SU-DHL-6 (cell line): ENCODE results near the gene GID4.

Source experiments
- H2AFZ ChIP-seq: fragments of 200-600 bp; sonication (generic); 2 replicates; pipeline ENCODE4 v1.6.1; 2014; ENCODE audit warnings: low read depth, mild to moderate bottlenecking, moderate library complexity, mixed read lengths, antibody characterized with exemption, low read length; ENCODE audit not compliant: severe bottlenecking
- H3F3A ChIP-seq: fragments of 200-600 bp; shearing (Covaris generic); 2 replicates; pipeline ENCODE4 v1.6.0; 2016; ENCODE audit warnings: antibody characterized with exemption, mild to moderate bottlenecking; ENCODE audit not compliant: insufficient read depth
- H3K27ac ChIP-seq: fragments of 200-600 bp; sonication (generic); 2 replicates; pipeline ENCODE4 v1.5.1; 2016; ENCODE audit warnings: low read depth, mild to moderate bottlenecking, low read length, moderate library complexity, mixed read lengths
- H3K27me3 ChIP-seq: fragments of 200-600 bp; sonication (generic), shearing (Covaris generic); 2 replicates; pipeline ENCODE4 v1.6.0; 2014; ENCODE audit warnings: mild to moderate bottlenecking, low read length
- H3K36me3 ChIP-seq: fragments of 200-600 bp; sonication (generic); 2 replicates; pipeline ENCODE4 v1.6.1; 2014; ENCODE audit warnings: mild to moderate bottlenecking, low read length, mixed read lengths
- H3K4me2 ChIP-seq: fragments of 300-600, 200-600 bp; shearing (Covaris generic), sonication (generic); 2 replicates; pipeline ENCODE4 v1.6.0; 2014; ENCODE audit warnings: low read length, low read depth, mild to moderate bottlenecking; ENCODE audit not compliant: poor library complexity, severe bottlenecking
- H3K4me3 ChIP-seq: fragments of 200-600 bp; sonication (generic); 2 replicates; pipeline ENCODE4 v1.5.1; 2014; ENCODE audit warnings: antibody characterized with exemption, low read length, mild to moderate bottlenecking, mixed read lengths; ENCODE audit not compliant: insufficient read depth, poor library complexity, severe bottlenecking
- H3K79me2 ChIP-seq: fragments of 200-600 bp; sonication (generic); 2 replicates; pipeline ENCODE4 v1.6.1; 2014; ENCODE audit warnings: mild to moderate bottlenecking, low read length, moderate library complexity; ENCODE audit not compliant: insufficient read depth
- H3K9ac ChIP-seq: fragments of 200-600 bp; sonication (generic); 2 replicates; pipeline ENCODE4 v1.7.0; 2014; ENCODE audit warnings: mild to moderate bottlenecking, low read length
- H3K9me2 ChIP-seq: fragments of 200-600 bp; sonication (generic); replicated peaks from 2 replicates; pipeline ENCODE4 v1.6.1; 2014; ENCODE audit warnings: low read length; ENCODE audit not compliant: insufficient read depth
- H3K9me3 ChIP-seq: fragments of 200-600 bp; sonication (generic); 2 replicates; pipeline ENCODE4 v1.6.1; 2014; ENCODE audit warnings: low read length, mixed read lengths; ENCODE audit not compliant: insufficient read depth
- H4K20me1 ChIP-seq: fragments of 200-600 bp; sonication (generic); 2 replicates; pipeline ENCODE4 v1.6.1; 2014; ENCODE audit warnings: low read depth, mild to moderate bottlenecking, antibody characterized with exemption, low read length, moderate library complexity, mixed read lengths
- EZH2phosphoT487 ChIP-seq: fragments of 200-600 bp; sonication (generic), shearing (Covaris generic); conservative IDR thresholded peaks from 2 replicates; pipeline ENCODE4 v1.6.1; 2018; ENCODE audit warnings: mild to moderate bottlenecking, antibody characterized with exemption, low read length, moderate library complexity, mixed read lengths
- TF ChIP-seq, protein P1 (sequence below): fragments of 200-600 bp; sonication (generic); IDR thresholded peaks from one replicate; pipeline ENCODE4 v1.5.1; 2017; ENCODE audit warnings: antibody characterized with exemption, mild to moderate bottlenecking, low read length, moderate library complexity; ENCODE audit not compliant: insufficient read depth, poor library complexity, severe bottlenecking

Gene GID4

DNA sequence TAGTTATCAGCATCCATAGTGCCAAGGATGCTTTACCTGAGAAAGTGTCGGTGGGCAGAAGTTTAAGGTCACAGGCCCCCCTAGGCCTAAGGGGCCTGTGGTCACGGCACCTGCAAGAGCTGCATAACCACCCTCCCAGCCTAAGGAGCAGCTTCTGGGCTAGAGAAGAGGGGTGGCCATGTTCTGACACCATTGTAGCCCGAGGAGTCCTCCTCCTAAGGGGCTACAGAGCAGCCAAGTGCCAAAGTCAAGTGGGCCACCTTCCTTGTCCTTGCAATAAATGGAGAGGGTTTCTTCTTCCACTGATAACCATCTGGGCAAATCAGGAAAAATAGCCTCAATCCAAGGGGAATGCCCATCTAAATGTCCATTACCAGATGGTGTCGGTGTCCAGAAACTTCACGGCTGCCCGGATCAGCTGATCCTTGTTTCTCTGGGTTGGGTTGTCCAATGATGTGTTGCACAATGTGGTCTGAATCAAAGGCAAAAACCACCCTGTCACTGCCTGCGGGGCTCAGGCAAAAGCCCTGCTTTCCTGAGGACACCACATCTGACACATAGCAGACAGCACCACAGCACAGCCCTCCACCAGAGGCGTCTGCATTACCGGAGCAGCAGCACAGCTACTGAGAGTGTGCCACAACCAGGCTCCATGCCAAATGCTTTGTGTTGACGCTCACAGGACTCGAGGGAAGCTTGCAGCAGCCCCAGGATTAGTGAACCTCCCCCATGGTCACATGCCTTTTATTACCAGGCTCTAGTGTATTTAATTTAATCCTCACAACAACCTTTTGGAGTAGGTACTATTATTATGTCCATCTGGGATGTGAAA, 13.0 kb upstream of the GID4 start:
- H3K79me2 ChIP-seq, result peaks cover 3% of the 10 kb centered on the region; the same call in 1 of the 2 replicates
- no peak overlapping the region for H2AFZ ChIP-seq
- H4K20me1 ChIP-seq, result no peaks in the 10 kb centered on the region
- H3K27me3 ChIP-seq, result no peaks in the 10 kb centered on the region
- no peak for TF ChIP-seq EZH2phosphoT487
- TF ChIP-seq, protein P1, sequence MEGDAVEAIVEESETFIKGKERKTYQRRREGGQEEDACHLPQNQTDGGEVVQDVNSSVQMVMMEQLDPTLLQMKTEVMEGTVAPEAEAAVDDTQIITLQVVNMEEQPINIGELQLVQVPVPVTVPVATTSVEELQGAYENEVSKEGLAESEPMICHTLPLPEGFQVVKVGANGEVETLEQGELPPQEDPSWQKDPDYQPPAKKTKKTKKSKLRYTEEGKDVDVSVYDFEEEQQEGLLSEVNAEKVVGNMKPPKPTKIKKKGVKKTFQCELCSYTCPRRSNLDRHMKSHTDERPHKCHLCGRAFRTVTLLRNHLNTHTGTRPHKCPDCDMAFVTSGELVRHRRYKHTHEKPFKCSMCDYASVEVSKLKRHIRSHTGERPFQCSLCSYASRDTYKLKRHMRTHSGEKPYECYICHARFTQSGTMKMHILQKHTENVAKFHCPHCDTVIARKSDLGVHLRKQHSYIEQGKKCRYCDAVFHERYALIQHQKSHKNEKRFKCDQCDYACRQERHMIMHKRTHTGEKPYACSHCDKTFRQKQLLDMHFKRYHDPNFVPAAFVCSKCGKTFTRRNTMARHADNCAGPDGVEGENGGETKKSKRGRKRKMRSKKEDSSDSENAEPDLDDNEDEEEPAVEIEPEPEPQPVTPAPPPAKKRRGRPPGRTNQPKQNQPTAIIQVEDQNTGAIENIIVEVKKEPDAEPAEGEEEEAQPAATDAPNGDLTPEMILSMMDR, result no peak
- H3F3A ChIP-seq, result no peaks in the 10 kb centered on the region
- no peak overlapping the region for H3K4me3 ChIP-seq
- no peak overlapping the region for H3K9ac ChIP-seq
- H3K4me2 ChIP-seq, result no peak overlapping the region
- H3K9me3 ChIP-seq, result no peaks in the 10 kb centered on the region
- no peak overlapping the region for H3K27ac ChIP-seq
- no peaks in the 10 kb centered on the region for H3K36me3 ChIP-seq
- H3K9me2 ChIP-seq, result no peaks in the 10 kb centered on the region

DNA sequence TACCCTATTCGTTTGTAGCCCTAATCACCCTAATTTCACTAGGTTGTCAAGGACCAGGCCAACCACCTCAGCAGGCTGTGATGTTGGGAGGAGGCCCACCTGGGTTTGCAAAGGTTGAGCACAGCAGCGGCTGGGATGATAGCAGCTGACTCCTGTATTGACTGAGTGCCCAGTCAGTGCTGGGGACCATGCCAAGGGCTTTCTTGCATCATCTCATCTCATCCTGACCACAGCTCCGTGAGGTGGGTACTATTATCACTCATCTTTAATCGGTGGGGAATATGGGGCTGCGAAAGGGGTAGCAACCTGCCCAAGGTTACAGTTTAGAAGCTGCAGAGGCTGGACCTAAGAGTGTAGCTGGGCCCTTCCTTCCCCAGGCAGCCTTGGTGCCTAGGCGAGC, 11.9 kb upstream of the GID4 start:
- Histone ChIP-seq H3K9me2 (no peaks in the 10 kb centered on the region), H3K4me2 (no peak overlapping the region), H3K27ac (no peak overlapping the region), H4K20me1 (no peaks in the 10 kb centered on the region), H3K79me2 (peaks cover 11% of the 10 kb centered on the region), H3F3A (no peaks in the 10 kb centered on the region), H3K36me3 (no peaks in the 10 kb centered on the region), H3K9me3 (no peaks in the 10 kb centered on the region), H3K9ac (no peak overlapping the region), H3K4me3 (no peak overlapping the region), H2AFZ (no peak overlapping the region), H3K27me3 (no peaks in the 10 kb centered on the region)
- no peak for TF ChIP-seq EZH2phosphoT487
- TF ChIP-seq, protein P1, result no peak

GRCh38 chr17:18028114-18028951, 10.9 kb upstream of the GID4 start:
- no peaks in the 10 kb centered on the region for H3K27me3 ChIP-seq
- H3F3A ChIP-seq, result no peaks in the 10 kb centered on the region
- no peak overlapping the region for H3K27ac ChIP-seq
- peaks cover 21% of the 10 kb centered on the region for H3K79me2 ChIP-seq
- no peak overlapping the region for H3K4me3 ChIP-seq
- no peaks in the 10 kb centered on the region for H3K36me3 ChIP-seq
- TF ChIP-seq, protein P1, result no peak
- TF ChIP-seq EZH2phosphoT487, result no peak
- H3K9me2 ChIP-seq, result no peaks in the 10 kb centered on the region
- no peak overlapping the region for H2AFZ ChIP-seq
- H4K20me1 ChIP-seq, result no peaks in the 10 kb centered on the region
- no peak overlapping the region for H3K4me2 ChIP-seq
- H3K9ac ChIP-seq, result no peak overlapping the region
- H3K9me3 ChIP-seq, result no peaks in the 10 kb centered on the region
